ENCODE data around the gene APLF.

APLF gene

DNA sequence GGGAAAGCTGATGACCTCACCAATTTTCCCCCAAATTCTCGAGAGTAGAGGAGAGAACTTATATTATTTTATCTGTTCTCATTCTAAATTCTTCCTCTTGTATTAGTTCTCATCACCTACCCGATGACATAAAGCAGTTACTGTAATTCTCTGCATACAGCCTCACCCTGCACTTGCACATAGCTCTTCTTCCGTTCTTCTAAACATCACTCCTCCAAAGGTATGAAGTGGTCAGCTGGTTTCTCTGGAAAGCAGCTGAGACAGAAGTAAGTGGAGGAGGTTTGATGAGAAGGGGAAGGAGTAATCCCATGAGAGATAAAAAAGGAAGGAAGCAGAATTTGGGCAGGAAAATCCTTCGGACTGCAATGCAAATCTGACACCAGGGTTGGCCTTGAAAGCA is 39.3 kb upstream of the APLF start:
- TF ChIP-seq FOXP2 (optimal IDR thresholded peaks at IDR 0.05; ENCODE audit: borderline replicate concordance, extremely low read depth, extremely low read length, insufficient read depth) (no peak), TAF1 (IDR thresholded peaks at IDR 0.05; ENCODE audit: borderline replicate concordance, insufficient read depth, low read length) (no peak), POLR2AphosphoS5 (IDR thresholded peaks at IDR 0.05; ENCODE audit: low read depth, low read length) (no peak), SIN3A (IDR thresholded peaks at IDR 0.05; ENCODE audit: borderline replicate concordance, insufficient read depth, low read length) (no peak)
- TF ChIP-seq, protein P1, sequence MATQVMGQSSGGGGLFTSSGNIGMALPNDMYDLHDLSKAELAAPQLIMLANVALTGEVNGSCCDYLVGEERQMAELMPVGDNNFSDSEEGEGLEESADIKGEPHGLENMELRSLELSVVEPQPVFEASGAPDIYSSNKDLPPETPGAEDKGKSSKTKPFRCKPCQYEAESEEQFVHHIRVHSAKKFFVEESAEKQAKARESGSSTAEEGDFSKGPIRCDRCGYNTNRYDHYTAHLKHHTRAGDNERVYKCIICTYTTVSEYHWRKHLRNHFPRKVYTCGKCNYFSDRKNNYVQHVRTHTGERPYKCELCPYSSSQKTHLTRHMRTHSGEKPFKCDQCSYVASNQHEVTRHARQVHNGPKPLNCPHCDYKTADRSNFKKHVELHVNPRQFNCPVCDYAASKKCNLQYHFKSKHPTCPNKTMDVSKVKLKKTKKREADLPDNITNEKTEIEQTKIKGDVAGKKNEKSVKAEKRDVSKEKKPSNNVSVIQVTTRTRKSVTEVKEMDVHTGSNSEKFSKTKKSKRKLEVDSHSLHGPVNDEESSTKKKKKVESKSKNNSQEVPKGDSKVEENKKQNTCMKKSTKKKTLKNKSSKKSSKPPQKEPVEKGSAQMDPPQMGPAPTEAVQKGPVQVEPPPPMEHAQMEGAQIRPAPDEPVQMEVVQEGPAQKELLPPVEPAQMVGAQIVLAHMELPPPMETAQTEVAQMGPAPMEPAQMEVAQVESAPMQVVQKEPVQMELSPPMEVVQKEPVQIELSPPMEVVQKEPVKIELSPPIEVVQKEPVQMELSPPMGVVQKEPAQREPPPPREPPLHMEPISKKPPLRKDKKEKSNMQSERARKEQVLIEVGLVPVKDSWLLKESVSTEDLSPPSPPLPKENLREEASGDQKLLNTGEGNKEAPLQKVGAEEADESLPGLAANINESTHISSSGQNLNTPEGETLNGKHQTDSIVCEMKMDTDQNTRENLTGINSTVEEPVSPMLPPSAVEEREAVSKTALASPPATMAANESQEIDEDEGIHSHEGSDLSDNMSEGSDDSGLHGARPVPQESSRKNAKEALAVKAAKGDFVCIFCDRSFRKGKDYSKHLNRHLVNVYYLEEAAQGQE (IDR thresholded peaks at IDR 0.05; ENCODE audit: insufficient read depth in 1 of 2, low read depth in 2 of 2, low read length in 2 of 2): no peak

DNA sequence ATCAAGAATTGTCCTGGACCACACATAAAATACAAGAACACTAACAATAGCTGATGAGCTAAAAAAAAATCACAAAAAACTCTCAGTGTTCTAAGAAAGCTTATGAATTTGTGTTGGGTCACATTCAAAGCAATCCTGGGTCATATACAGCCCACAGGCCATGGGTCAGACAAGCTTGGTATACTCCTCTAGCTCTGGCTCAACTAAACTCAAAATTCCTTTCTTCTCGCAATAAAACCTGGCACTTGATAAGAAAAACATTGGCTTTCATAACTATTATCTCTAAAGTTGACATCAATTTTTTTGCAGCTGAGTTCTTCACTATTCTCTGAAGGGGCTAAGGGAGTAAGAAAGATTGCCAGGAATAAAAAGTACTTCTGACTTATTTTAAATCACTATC is 38.6 kb upstream of the APLF start:
- TF ChIP-seq TAF1 (IDR thresholded peaks at IDR 0.05; ENCODE audit: borderline replicate concordance, insufficient read depth, low read length) (no peak), SIN3A (IDR thresholded peaks at IDR 0.05; ENCODE audit: borderline replicate concordance, insufficient read depth, low read length) (no peak), POLR2AphosphoS5 (IDR thresholded peaks at IDR 0.05; ENCODE audit: low read depth, low read length) (no peak), FOXP2 (optimal IDR thresholded peaks at IDR 0.05; ENCODE audit: borderline replicate concordance, extremely low read depth, extremely low read length, insufficient read depth) (no peak)
- TF ChIP-seq, protein P1 (IDR thresholded peaks at IDR 0.05; ENCODE audit: insufficient read depth in 1 of 2, low read depth in 2 of 2, low read length in 2 of 2): no peak

DNA sequence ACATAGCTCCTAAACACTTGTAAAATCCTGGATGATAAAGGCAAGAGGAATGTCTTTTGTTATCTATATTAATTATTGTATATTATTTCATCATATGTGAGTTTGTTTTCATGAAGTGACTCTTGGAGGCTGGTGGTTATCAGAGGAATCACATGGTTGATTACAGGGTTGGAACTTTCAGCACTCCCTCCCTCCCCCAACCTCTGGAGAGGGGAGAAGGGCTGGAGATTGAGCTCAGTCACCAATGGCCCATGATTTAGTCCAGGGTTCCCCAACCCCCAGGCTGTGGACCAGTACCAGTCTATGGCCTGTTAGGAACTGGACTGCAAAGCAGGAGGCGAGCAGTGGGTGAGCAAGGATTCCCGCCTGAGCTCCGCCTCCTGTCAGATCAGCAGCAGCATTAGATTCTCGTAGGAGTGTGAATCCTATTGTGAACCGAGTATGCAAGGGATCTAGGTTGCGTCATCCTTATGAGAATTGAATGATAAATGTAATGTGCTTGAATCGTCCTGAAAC is 38.0 kb upstream of the APLF start:
- TF ChIP-seq, protein P1 (IDR thresholded peaks at IDR 0.05; ENCODE audit: insufficient read depth in 1 of 2, low read depth in 2 of 2, low read length in 2 of 2): no peak
- TF ChIP-seq SIN3A (IDR thresholded peaks at IDR 0.05; ENCODE audit: borderline replicate concordance, insufficient read depth, low read length): no peak
- TF ChIP-seq FOXP2 (optimal IDR thresholded peaks at IDR 0.05; ENCODE audit: borderline replicate concordance, extremely low read depth, extremely low read length, insufficient read depth): no peak
- no peak for TF ChIP-seq TAF1 (IDR thresholded peaks at IDR 0.05; ENCODE audit: borderline replicate concordance, insufficient read depth, low read length)
- TF ChIP-seq POLR2AphosphoS5 (IDR thresholded peaks at IDR 0.05; ENCODE audit: low read depth, low read length): no peak

DNA sequence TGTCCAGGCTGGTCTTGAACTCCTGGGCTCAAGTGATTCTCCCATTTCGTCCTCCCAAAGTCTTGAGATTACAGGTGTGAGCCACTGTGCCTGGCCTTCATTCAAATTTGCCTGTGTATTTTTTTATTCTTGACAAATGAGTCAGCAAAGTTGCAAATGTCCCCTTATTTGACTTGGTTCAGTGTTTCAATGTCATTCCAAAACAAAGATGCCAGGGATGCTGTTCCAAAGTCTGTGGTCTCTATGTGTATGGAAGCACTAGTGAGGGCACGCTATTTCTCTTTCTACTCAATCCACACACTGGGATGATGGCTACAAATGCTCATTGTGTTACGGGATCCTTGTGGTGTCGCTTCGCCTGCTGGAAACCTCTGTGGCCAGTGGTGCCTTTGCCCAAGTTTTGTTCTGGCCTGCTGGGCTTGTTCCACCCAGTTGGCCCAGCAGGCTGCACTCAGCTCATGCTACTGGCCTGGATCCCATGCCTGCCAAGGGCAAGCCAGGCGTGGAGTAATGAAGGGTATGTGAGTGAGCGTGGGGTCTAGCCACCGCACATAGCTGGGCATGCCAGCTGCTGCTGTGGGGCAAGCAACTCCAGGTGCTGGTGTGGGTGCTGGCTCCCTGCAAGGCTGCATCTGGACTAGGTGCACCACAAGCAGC is 35.9 kb upstream of the APLF start:
- TF ChIP-seq TAF1 (IDR thresholded peaks at IDR 0.05; ENCODE audit: borderline replicate concordance, insufficient read depth, low read length) (no peak), SIN3A (IDR thresholded peaks at IDR 0.05; ENCODE audit: borderline replicate concordance, insufficient read depth, low read length) (no peak), POLR2AphosphoS5 (IDR thresholded peaks at IDR 0.05; ENCODE audit: low read depth, low read length) (no peak)
- TF ChIP-seq, protein P1 (IDR thresholded peaks at IDR 0.05; ENCODE audit: insufficient read depth in 1 of 2, low read depth in 2 of 2, low read length in 2 of 2): no peak

Measured in PFSK-1 (cell line).